Measurements from ENCODE around the gene ATXN2. TPM values are rescaled to one million over a fixed set of nuclear protein-coding genes. Genes with fewer than 3 reads are reported as not detected.
"Not testable (repeated sequence)": the region's sequence is repeated elsewhere in the genome, so short reads cannot be mapped to it uniquely, and the experiment has no call there.

ATXN2 gene
- total and polyA plus RNA-seq, 8 donors, result 12.9 to 28.2 (median 19.4) TPM

DNA sequence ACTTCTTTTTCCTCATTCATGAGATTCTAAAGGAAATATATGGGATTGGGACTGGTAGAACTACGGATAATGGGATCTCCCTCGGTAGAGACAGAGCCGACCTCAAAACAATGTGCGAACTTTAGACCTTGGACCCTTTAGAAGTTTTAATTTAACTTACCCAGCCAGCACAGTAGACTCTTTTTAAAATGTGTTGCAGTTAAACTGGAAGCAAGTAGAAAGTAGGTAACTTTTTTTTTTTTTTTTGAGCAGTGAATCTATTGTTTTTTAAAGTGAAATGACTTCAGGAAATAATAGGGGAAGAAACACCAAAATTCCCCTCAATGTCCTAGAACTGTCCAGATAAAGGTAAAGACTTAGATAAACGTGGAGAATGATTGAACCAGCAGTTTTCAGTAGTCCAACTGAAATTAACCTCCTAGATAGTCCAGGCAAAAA is 1.1 kb upstream of the ATXN2 start:
- no peak for DNase-seq
- ATAC-seq, result no peak
- 0 to 1% methylated on average over 5 of the region's 5 CpGs for WGBS, 2 donors
- peak overlapping the region; percentile 89 to 94 (median 92) for H3K27ac ChIP-seq
- H3K4me3 ChIP-seq, result peak overlapping the region in 3 of 4 donors; percentile 92 to 98 (median 95)
- intact Hi-C loops (cut with DNase I), result no loop called here
- no peaks in the 10 kb centered on the region for H3K36me3 ChIP-seq
- TF ChIP-seq, protein P1, sequence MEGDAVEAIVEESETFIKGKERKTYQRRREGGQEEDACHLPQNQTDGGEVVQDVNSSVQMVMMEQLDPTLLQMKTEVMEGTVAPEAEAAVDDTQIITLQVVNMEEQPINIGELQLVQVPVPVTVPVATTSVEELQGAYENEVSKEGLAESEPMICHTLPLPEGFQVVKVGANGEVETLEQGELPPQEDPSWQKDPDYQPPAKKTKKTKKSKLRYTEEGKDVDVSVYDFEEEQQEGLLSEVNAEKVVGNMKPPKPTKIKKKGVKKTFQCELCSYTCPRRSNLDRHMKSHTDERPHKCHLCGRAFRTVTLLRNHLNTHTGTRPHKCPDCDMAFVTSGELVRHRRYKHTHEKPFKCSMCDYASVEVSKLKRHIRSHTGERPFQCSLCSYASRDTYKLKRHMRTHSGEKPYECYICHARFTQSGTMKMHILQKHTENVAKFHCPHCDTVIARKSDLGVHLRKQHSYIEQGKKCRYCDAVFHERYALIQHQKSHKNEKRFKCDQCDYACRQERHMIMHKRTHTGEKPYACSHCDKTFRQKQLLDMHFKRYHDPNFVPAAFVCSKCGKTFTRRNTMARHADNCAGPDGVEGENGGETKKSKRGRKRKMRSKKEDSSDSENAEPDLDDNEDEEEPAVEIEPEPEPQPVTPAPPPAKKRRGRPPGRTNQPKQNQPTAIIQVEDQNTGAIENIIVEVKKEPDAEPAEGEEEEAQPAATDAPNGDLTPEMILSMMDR (IDR thresholded peaks at IDR 0.05), result no peak
- no peaks in the 10 kb centered on the region for H3K27me3 ChIP-seq
- H3K9me3 ChIP-seq, result no peaks in the 10 kb centered on the region
- FAIRE-seq, result no peak
- H3K4me1 ChIP-seq, result peaks cover 9 to 15% (median 10%) of the 10 kb centered on the region in 3 donors

DNA sequence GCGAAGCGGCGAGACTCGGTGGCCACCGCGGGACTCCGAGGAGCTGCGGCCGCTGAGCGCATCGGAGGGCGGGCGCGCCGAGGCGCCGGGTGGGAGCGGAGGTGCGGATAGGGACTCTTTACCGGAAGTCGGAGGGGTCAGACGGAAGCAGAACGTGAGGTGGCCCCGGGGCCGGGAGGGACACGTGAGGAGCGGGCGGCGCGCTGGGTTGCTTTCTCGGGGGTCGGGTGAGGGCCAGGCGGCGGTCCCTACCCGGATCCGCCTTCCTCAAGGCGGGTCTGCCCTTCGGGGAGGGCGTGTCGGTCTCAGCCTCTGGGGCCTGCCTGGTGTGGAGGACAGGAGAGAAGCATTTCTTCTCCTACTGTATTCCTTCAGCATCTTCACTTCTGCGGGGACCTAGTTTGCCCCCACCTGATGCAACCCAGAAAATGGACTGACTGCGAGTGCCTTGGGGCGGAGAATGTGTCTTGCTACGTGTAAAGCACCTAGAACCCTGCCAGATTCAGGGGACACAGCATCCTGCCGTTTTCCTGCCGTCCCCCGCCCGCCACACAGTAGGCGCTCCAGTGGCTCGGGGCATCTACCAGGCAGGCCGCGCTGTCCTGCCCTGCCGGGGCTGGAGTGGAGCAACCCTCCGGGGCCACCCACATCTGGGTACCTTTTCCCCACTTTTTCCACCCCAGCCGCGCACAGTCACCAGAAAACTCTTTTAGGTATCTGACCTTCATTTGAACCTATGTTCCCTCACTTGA is 514 bp upstream of the ATXN2 start:
- TF ChIP-seq, protein P1 (IDR thresholded peaks at IDR 0.05), result no peak
- peak; percentile 83 to 94 (median 86) for DNase-seq
- Histone ChIP-seq H3K9me3 (no peaks in the 10 kb centered on the region), H3K4me3 (peak overlapping the region; percentile 92 to 98 (median 95)), H3K27me3 (no peaks in the 10 kb centered on the region), H3K36me3 (no peaks in the 10 kb centered on the region), H3K27ac (peak overlapping the region; percentile 89 to 94 (median 92)), H3K4me1 (peaks cover 9 to 16% (median 15%) of the 10 kb centered on the region in 3 donors)
- no peak for FAIRE-seq
- peak; percentile 68 to 84 (median 82) for ATAC-seq
- WGBS, 2 donors, result 0% methylated on average over 38 to 56 of the region's 56 CpGs
- intact Hi-C loops (cut with DNase I), result no loop called here

DNA sequence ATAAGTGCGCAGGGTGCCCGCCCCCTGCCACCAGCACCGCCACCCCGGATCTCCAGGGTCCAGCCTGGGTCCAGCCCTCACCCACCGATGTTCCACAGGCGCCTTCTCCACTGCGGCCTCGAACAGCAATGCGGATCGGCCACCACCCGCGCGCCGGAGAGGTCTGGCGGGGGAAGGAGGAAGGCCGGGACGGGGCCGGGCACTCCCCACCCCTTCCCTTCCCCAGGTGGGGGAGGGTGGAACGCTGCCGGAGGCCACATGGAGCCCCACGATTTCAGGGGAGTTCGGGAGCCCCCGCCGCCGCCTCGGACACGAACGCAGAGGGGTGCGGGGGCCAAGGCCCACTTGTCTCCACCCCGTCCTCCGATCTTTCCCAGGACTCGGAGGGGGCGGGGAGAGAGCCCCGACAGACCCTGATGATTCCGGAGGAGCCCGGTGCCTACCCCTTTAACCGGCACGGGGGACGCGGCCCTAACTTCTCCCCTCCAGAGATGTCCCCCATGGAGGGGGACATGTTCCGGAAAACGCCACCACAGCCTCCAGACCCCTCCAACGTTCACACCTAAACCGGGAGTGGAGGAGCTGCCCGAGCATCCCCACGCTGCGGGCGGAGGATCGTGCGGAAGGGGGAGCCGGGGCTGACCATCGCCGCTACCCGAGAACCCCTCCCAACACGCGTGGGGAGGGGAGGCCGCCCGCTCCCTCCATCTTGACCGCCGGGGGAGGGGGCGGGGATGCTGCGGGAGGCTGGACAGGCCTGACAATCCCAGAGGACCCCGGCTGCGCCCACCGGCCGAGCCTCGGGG is 1.1 kb downstream of the ATXN2 start:
- no peaks in the 10 kb centered on the region for H3K36me3 ChIP-seq
- peak overlapping the region; percentile 89 to 94 (median 92) for H3K27ac ChIP-seq
- FAIRE-seq, result no peak
- H3K27me3 ChIP-seq, result no peaks in the 10 kb centered on the region
- TF ChIP-seq, protein P1 (IDR thresholded peaks at IDR 0.05), result no peak
- ATAC-seq, result peak; percentile 57 to 76 (median 64)
- intact Hi-C loops (cut with DNase I), result no loop called here
- DNase-seq, result peak; percentile 46 to 84 (median 61)
- peak overlapping the region; percentile 92 to 98 (median 95) for H3K4me3 ChIP-seq
- H3K9me3 ChIP-seq, result no peaks in the 10 kb centered on the region
- H3K4me1 ChIP-seq, result peaks cover 9 to 22% (median 15%) of the 10 kb centered on the region in 3 donors
- 0% methylated on average over 30 to 67 of the region's 67 CpGs for WGBS, 2 donors

DNA sequence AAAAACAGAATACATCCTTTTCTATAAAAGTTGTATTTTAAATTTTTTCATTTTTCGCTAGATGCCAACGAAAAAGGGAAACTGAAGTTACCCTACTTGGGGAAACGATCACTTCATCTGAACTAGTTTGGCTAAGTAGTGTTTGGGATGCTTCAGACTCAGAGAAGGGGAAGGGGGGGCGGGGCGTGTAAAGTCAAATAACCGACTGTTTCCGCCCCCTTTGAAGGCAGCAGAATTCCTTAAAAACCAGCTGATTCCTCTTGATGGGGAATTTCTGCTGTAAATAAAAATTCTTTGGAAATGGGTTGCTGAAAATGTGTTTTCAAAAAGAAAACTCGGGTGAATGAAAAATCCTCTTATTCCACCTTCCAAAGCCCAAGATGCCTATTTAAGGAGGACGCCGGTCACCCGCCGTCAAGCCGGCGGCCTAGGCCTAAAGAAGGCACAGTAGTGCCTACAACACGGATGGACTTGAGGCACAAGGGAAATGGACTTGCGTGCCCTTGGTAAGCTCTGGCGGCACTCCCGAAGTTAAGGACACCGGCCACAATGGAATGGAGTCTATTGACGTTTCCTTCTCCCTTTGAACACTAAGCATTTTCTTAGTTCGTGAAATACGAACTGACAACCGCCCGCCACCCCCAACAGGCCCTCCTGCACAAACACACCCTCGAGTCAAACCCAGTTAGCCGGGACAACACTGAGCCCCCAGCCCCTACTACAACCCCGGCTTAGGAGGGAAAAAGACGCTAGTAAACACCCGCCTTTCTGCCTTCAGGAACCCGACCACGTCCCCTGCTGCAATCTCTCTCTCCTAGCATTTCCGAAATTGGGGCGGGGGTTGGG is 1.9 kb downstream of the ATXN2 start:
- TF ChIP-seq, protein P1 (IDR thresholded peaks at IDR 0.05), result no peak
- intact Hi-C loops (cut with DNase I), result no loop called here
- Histone ChIP-seq H3K27me3 (no peaks in the 10 kb centered on the region), H3K9me3 (no peaks in the 10 kb centered on the region), H3K4me3 (peak overlapping the region; percentile 92 to 98 (median 95)), H3K4me1 (peaks cover 9 to 22% (median 15%) of the 10 kb centered on the region in 3 donors), H3K27ac (peak overlapping the region; percentile 89 to 94 (median 92)), H3K36me3 (no peaks in the 10 kb centered on the region)
- FAIRE-seq (no peak), DNase-seq (peak; percentile 58 to 66 (median 60)), ATAC-seq (peak; percentile 57 to 64 (median 62))
- WGBS, 2 donors, result 4 to 6% methylated on average over 33 of the region's 33 CpGs

DNA sequence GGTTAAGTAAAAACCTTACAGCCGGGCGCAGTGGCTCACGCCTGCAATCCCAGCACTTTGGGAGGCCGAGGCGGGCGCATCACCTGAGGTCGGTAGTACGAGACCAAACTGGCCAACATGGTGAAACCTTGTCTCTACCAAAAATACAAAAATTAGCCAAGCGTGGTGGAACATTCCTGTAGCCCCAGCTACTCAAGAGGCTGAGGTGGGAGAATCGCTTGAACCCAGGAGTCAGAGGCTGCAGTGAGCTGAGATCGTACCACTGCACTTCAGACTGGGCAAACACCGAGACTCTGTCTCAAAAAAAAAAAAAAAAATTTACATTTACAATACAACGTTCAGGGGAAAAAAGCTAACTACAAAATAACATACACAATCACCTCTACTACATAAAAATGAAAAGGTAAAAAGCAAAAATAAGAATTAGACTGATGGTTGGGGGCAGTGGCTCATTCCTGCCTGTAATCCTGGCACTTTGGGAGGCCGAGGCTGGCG is 3.7 kb downstream of the ATXN2 start:
- intact Hi-C loops (cut with DNase I); H3K4me3 ChIP-seq; ATAC-seq; H3K27ac ChIP-seq; H3K36me3 ChIP-seq; DNase-seq; H3K9me3 ChIP-seq; H3K27me3 ChIP-seq; FAIRE-seq: not testable (repeated sequence)
- H3K4me1 ChIP-seq, result peaks cover 9 to 22% (median 12%) of the 10 kb centered on the region in 3 donors
- WGBS, 2 donors, result 89 to 90% methylated on average over 15 of the region's 15 CpGs

DNA sequence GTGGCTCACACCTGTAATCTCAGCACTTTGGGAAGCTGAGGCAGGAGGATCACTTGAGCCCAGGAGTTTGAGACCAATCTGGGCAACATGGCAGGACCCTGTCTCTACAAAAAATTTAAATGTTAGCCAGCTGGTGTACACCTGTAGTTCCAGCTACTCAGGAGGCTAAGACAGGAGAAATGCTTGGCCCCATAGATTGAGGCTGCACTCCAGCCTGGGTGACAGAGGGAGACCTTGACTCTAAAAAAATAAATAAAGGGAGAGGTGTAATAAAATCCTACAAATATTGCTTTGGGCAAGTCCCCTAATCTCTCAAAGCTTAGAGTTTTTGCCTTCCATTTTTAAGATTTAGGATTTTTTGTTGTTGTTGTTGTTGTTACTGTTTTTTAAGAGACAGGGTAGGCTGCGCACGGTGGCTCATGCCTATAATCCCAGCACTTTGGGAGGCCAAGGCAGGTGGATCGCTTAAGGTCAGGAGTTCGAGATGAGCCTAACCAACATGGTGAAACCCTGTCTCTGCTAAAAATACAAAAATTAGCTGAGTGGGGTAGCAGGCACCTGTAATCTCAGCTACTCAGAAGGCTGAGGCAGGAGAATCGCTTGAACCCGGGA is 7.6 kb downstream of the ATXN2 start:
- ATAC-seq; DNase-seq; H3K4me3 ChIP-seq; FAIRE-seq; intact Hi-C loops (cut with DNase I); H3K36me3 ChIP-seq; H3K27me3 ChIP-seq; H3K9me3 ChIP-seq; H3K27ac ChIP-seq: not testable (repeated sequence)
- WGBS, 2 donors, result 89 to 93% methylated on average over 6 of the region's 6 CpGs
- peaks cover 4 to 23% (median 10%) of the 10 kb centered on the region in 3 donors for H3K4me1 ChIP-seq
